Measurements from ENCODE around the gene SUSD1. TPM values are rescaled to one million over a fixed set of nuclear protein-coding genes. Genes with fewer than 3 reads are reported as not detected.

SUSD1 gene
- total RNA-seq, 1 experiment from 2014 or later, result 8.1 TPM

DNA sequence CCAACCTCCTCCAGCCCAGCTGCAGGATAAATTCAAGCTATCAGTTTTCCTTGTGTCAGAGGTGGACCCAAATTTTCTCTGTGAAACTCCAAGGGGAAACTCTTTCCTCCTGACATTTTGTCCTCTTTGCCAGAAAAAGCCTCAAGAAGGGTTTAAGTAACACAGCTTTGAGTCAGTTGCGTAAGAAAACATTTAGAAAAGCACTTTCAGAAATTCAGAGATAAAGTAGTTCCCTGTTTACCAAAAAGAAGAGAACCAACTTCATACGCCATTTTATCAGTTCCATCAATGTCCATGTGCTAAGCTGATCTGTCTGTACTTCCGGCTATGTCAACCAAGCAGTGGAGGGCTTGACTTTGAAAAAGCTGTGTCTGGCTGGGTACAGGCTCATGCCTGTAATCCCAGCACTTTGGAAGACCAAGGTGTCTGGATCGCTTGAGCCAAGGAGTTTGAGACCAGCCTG is 19.9 kb upstream of the SUSD1 start:
- no peak overlapping the region for H4K91ac ChIP-seq (ENCODE audit: insufficient read length, low read depth, low read length)
- H2AFZ ChIP-seq (ENCODE audit: low read length), result no peak overlapping the region
- H3K36me3 Mint-ChIP-seq (ENCODE audit: insufficient read depth in 1 of 3, low read depth in 3 of 3), result peaks cover 0 to 6% (median 3%) of the 10 kb centered on the region in 3 experiments; a peak in 2 of 7 replicates
- TF ChIP-seq, protein P1, sequence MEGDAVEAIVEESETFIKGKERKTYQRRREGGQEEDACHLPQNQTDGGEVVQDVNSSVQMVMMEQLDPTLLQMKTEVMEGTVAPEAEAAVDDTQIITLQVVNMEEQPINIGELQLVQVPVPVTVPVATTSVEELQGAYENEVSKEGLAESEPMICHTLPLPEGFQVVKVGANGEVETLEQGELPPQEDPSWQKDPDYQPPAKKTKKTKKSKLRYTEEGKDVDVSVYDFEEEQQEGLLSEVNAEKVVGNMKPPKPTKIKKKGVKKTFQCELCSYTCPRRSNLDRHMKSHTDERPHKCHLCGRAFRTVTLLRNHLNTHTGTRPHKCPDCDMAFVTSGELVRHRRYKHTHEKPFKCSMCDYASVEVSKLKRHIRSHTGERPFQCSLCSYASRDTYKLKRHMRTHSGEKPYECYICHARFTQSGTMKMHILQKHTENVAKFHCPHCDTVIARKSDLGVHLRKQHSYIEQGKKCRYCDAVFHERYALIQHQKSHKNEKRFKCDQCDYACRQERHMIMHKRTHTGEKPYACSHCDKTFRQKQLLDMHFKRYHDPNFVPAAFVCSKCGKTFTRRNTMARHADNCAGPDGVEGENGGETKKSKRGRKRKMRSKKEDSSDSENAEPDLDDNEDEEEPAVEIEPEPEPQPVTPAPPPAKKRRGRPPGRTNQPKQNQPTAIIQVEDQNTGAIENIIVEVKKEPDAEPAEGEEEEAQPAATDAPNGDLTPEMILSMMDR (conservative IDR thresholded peaks at IDR 0.05), result no peak
- H3K23me2 ChIP-seq (ENCODE audit: insufficient read length, low read depth, low read length, poor library complexity, severe bottlenecking), result no peaks in the 10 kb centered on the region
- no peak overlapping the region for H3K18ac ChIP-seq (ENCODE audit: insufficient read length, low read depth, low read length)
- no peak overlapping the region for H2BK15ac ChIP-seq (ENCODE audit: low read depth, low read length)
- H3T11ph ChIP-seq (ENCODE audit: low read length), result no peak overlapping the region
- H3K23ac ChIP-seq (ENCODE audit: insufficient read length, low read depth, low read length), result no peak overlapping the region
- H3K79me1 ChIP-seq (ENCODE audit: insufficient read depth, low read depth, low read length, poor library complexity, severe bottlenecking), result no peaks in the 10 kb centered on the region
- no peak overlapping the region for H3K4me2 ChIP-seq (ENCODE audit: insufficient read depth, insufficient read length, low read length)
- H3K4ac ChIP-seq (ENCODE audit: low read depth, low read length), result no peak overlapping the region
- no peak overlapping the region for H3K56ac ChIP-seq (ENCODE audit: insufficient read length, low read depth, low read length)
- H2BK5ac ChIP-seq (ENCODE audit: insufficient read length, low read length), result no peak overlapping the region
- DNase-seq, result no peak
- H3K4me3 Mint-ChIP-seq, result no peak overlapping the region
- H2BK12ac ChIP-seq (ENCODE audit: insufficient read length, low read depth, low read length), result no peak overlapping the region
- no peak overlapping the region; a peak in 1 of 7 replicates for H3K27ac Mint-ChIP-seq
- no peaks in the 10 kb centered on the region for H3K9me3 ChIP-seq (ENCODE audit: control insufficient read depth, low read depth, low read length)
- peaks cover 3% of the 10 kb centered on the region; the same call in 1 of the 2 replicates for H3K4me1 ChIP-seq (ENCODE audit: insufficient read depth, low read length)
- no peak overlapping the region for H2AK5ac ChIP-seq (ENCODE audit: insufficient read length, low read length)
- H4K8ac ChIP-seq (replicated peaks; ENCODE audit: insufficient read length, low read depth, low read length), result no peak overlapping the region
- no peak overlapping the region for H4K5ac ChIP-seq (ENCODE audit: insufficient read length, low read depth, low read length)
- H3K4me1 Mint-ChIP-seq, result peaks cover 13 to 23% of the 10 kb centered on the region in 2 experiments
- H3K27me3 Mint-ChIP-seq (ENCODE audit: low read depth), result no peaks in the 10 kb centered on the region; the same call in 1 of the 2 replicates
- no peak overlapping the region for H3K14ac ChIP-seq (ENCODE audit: insufficient read depth, low read length)
- no peaks in the 10 kb centered on the region for H3K79me2 ChIP-seq (ENCODE audit: insufficient read depth, low read length)
- no peak overlapping the region for H2BK20ac ChIP-seq (ENCODE audit: low read depth, low read length, poor library complexity, severe bottlenecking)
- H2BK120ac ChIP-seq (ENCODE audit: low read depth, low read length, poor library complexity, severe bottlenecking), result no peak overlapping the region
- no peaks in the 10 kb centered on the region for H4K20me1 ChIP-seq (ENCODE audit: control insufficient read depth, insufficient read depth, insufficient read length)
- WGBS (ENCODE audit: extremely low coverage, insufficient read length, low lambda C conversion rate), result no CpG with 5 or more reads among the region's 4 CpGs
- H3K27ac ChIP-seq (ENCODE audit: insufficient read length, low read depth, low read length), result no peak overlapping the region
- H3K9ac ChIP-seq (ENCODE audit: extremely low read depth, insufficient read length, low read length), result no peak overlapping the region
- H3K9me3 Mint-ChIP-seq, result no peaks in the 10 kb centered on the region; a peak in 1 of 5 replicates
- H3K27me3 ChIP-seq (ENCODE audit: insufficient read depth, low read length), result no peaks in the 10 kb centered on the region
